RWPE2 (cell line): ENCODE data around the gene LRIG1.

Experiments
- ATAC-seq: fragments of 200-7000 bp; cut with Tn5 transposase; 3 replicates; pipeline ENCODE4 v1.9.1; 2021; ENCODE audit warnings: low read depth
- DNase-seq: peaks from one replicate; pipeline ENCODE4 v3.0.0-alpha.2; 2020; ENCODE audit warnings: low spot score
- H3K27ac ChIP-seq: fragments of 450-650 bp; 2 replicates; pipeline ENCODE4 v1.5.1; 2017; ENCODE audit warnings: mild to moderate bottlenecking; ENCODE audit not compliant: poor library complexity, severe bottlenecking
- H3K27me3 ChIP-seq: fragments of 250-450 bp; sonication (Bioruptor Pico); 2 replicates; pipeline ENCODE4 v1.5.1; 2021; ENCODE audit warnings: mild to moderate bottlenecking, moderate library complexity; ENCODE audit not compliant: insufficient read depth, poor library complexity, severe bottlenecking
- H3K36me3 ChIP-seq: fragments of 250-450 bp; sonication (Bioruptor Pico); 2 replicates; pipeline ENCODE4 v1.5.1; 2020; ENCODE audit warnings: low read depth, mild to moderate bottlenecking, moderate library complexity
- H3K4me1 ChIP-seq: fragments of 250-450 bp; sonication (Bioruptor Pico); 2 replicates; pipeline ENCODE4 v1.5.1; 2021; ENCODE audit warnings: mild to moderate bottlenecking, moderate library complexity; ENCODE audit not compliant: insufficient read depth, poor library complexity, severe bottlenecking
- H3K4me3 ChIP-seq: fragments of 250-450 bp; sonication (Bioruptor Pico); 2 replicates; pipeline ENCODE4 v1.5.1; 2021; ENCODE audit warnings: mild to moderate bottlenecking, moderate library complexity; ENCODE audit not compliant: severe bottlenecking
- H3K9me3 ChIP-seq: fragments of 250-450 bp; sonication (Bioruptor Pico); 2 replicates; pipeline ENCODE4 v1.5.1; 2021; ENCODE audit warnings: mild to moderate bottlenecking, moderate library complexity; ENCODE audit not compliant: severe bottlenecking
- TF ChIP-seq, protein P1 (sequence below): fragments of 450-650 bp; IDR thresholded peaks from one replicate; pipeline ENCODE4 v1.5.1; 2017; ENCODE audit warnings: mild to moderate bottlenecking, moderate library complexity; ENCODE audit not compliant: poor library complexity, severe bottlenecking

LRIG1 gene

DNA sequence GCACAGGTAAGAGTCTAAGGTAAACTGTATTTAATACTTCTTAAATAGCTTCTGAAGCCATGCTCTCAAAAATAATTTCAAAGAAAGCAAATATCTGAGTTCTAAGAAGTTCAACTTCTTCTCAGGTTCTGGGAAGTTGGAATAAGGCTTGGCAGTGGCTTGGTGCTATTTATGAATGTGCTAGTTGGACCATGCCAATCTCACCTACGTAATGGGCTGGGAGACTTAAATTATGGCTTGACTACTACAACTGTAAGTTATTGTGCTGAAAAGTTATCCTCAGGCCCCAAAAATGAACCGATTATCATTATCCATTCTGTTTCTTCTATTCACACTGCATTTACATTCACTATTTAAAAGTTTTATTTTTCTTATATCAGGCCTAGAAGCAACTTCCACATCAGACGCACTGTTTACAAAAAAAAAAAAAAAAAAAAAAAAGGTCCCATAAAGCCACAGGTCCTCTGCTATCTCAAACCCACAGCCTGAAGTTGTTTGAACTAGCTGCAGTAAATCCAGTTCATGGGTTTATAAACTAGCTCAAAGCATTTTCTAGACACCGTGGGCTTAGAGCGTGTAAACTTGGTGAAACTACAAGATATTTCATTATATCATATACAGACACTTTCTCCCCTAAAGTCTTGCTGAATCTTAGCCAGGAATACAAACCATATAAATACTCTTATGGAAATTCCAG, 3.4 kb downstream of the LRIG1 start:
- Histone ChIP-seq H3K36me3 (no peaks in the 10 kb centered on the region), H3K9me3 (no peaks in the 10 kb centered on the region), H3K27me3 (no peaks in the 10 kb centered on the region), H3K4me3 (no peak overlapping the region), H3K4me1 (no peaks in the 10 kb centered on the region), H3K27ac (no peak overlapping the region)
- no peak for DNase-seq
- TF ChIP-seq, protein P1, sequence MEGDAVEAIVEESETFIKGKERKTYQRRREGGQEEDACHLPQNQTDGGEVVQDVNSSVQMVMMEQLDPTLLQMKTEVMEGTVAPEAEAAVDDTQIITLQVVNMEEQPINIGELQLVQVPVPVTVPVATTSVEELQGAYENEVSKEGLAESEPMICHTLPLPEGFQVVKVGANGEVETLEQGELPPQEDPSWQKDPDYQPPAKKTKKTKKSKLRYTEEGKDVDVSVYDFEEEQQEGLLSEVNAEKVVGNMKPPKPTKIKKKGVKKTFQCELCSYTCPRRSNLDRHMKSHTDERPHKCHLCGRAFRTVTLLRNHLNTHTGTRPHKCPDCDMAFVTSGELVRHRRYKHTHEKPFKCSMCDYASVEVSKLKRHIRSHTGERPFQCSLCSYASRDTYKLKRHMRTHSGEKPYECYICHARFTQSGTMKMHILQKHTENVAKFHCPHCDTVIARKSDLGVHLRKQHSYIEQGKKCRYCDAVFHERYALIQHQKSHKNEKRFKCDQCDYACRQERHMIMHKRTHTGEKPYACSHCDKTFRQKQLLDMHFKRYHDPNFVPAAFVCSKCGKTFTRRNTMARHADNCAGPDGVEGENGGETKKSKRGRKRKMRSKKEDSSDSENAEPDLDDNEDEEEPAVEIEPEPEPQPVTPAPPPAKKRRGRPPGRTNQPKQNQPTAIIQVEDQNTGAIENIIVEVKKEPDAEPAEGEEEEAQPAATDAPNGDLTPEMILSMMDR = no peak
- ATAC-seq = no peak

GRCh38 chr3:66496746-66497145, 4.1 kb downstream of the LRIG1 start:
- no peaks in the 10 kb centered on the region for H3K9me3 ChIP-seq
- DNase-seq (no peak), ATAC-seq (no peak)
- H3K27ac ChIP-seq = no peak overlapping the region
- no peak overlapping the region for H3K4me3 ChIP-seq
- H3K36me3 ChIP-seq = no peaks in the 10 kb centered on the region
- TF ChIP-seq, protein P1 = no peak
- H3K27me3 ChIP-seq = no peaks in the 10 kb centered on the region
- H3K4me1 ChIP-seq = no peaks in the 10 kb centered on the region

- no peak overlapping the region for H3K27ac ChIP-seq
- no peaks in the 10 kb centered on the region for H3K4me1 ChIP-seq
- ATAC-seq (no peak), DNase-seq (no peak)
- no peaks in the 10 kb centered on the region for H3K36me3 ChIP-seq
- H3K27me3 ChIP-seq = no peaks in the 10 kb centered on the region
- TF ChIP-seq, protein P1 = no peak
- no peaks in the 10 kb centered on the region for H3K9me3 ChIP-seq
- no peak overlapping the region for H3K4me3 ChIP-seq
Measured at GRCh38 chr3:66496301-66496700, 4.5 kb downstream of the LRIG1 start.

DNA sequence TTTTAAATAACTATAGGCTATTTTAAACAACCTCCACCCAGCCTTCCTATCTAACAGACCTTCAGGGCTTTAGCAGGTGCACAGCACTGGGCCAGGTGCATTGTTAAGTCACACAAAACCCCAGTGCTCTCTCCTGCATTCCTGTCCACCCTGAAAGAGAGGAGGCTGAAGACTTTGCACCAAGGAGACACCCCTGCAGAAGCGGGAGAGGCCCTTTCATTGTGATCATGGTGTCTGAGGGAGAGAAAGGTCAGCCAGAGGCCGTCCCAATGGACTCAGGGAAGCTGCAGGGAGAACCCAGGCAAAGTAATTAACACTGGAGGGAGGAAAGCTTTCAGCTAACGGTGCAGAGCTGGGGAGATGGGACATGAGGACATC, 5.2 kb downstream of the LRIG1 start:
- H3K27ac ChIP-seq = no peak overlapping the region
- no peaks in the 10 kb centered on the region for H3K36me3 ChIP-seq
- no peak for ATAC-seq
- H3K4me1 ChIP-seq = no peaks in the 10 kb centered on the region
- H3K4me3 ChIP-seq = no peak overlapping the region
- H3K27me3 ChIP-seq = no peaks in the 10 kb centered on the region
- TF ChIP-seq, protein P1 = no peak
- no peak for DNase-seq
- H3K9me3 ChIP-seq = no peaks in the 10 kb centered on the region

DNA sequence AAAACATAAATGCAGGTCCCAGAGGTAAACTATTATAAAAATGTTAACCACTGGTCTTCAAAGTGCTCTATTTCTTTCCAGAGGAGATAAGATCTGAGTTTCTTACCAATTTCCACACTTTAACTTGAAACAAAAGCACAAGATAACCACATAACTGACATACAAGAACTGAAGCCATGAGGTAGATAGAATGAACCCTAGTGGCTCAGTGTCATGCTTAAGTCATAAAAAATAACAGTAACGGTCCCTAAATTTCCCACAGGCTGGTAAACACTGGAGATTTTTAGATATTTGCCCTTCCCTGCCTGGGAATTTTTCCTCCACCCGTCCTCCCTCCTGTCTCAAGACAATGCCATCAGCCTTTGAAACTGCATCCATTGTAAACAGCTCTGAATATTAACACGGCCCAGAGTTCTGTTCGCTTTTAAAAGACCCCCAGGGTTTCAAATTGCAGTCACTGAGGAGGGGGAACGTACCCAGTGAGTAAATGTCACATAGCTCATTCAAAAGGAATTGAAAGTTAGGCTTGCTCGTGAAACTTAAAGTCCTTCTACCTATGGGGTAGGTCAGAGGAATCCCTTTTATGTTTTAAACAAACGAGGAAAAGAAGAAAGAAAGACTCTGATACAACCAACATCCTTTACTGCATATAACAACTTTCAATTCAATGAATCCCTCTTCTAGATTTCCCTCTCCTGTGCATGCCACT, 5.7 kb downstream of the LRIG1 start:
- Histone ChIP-seq H3K27ac (no peak overlapping the region), H3K27me3 (no peaks in the 10 kb centered on the region), H3K4me1 (no peaks in the 10 kb centered on the region), H3K4me3 (no peak overlapping the region), H3K36me3 (no peaks in the 10 kb centered on the region), H3K9me3 (no peaks in the 10 kb centered on the region)
- ATAC-seq = no peak
- TF ChIP-seq, protein P1 = no peak
- no peak for DNase-seq
